MCF 10A (cell line): Measurements from ENCODE around the gene PDGFD. TPM values are rescaled to one million over a fixed set of nuclear protein-coding genes. Genes with fewer than 3 reads are reported as not detected.

Source experiments
- BruUV-seq: library from RNA; stranded (reverse); fragments of 400-500 nt; replicated peaks from 2 replicates; lab custom pipeline; 2021; lab: Mats Ljungman, UMichigan
- CTCF ChIA-PET: fragments of 300-600 bp; sonication (Branson Sonifier 250); formaldehyde crosslinking; extraction: SDS; loops from one replicate; lab custom pipeline; 2021; ENCODE audit warnings: antibody characterized with exemption, inconsistent platforms; lab: Yijun Ruan, JAX
- POLR2A ChIA-PET: fragments of 300-600, 350-650 bp; sonication (Branson Sonifier 250); formaldehyde crosslinking; extraction: SDS; loops from one replicate; lab custom pipeline; 2020; ENCODE audit warnings: antibody characterized with exemption, inconsistent platforms; lab: Yijun Ruan, JAX
- DNase-seq: peaks from one replicate; pipeline ENCODE4 v3.0.0-alpha.2; 2018; ENCODE audit not compliant: unreplicated experiment
- H3K27ac Mint-ChIP-seq: one replicate; pipeline ENCODE4 v1.8.0; 2022; ENCODE audit warnings: mild to moderate bottlenecking, low read depth, mixed read lengths; ENCODE audit not compliant: unreplicated experiment
- H3K27me3 Mint-ChIP-seq: one replicate; pipeline ENCODE4 v1.8.0; 2022; ENCODE audit warnings: mixed read lengths; ENCODE audit not compliant: insufficient read depth, unreplicated experiment
- H3K36me3 Mint-ChIP-seq: one replicate; pipeline ENCODE4 v1.8.0; 2022; ENCODE audit warnings: mild to moderate bottlenecking, moderate library complexity, mixed read lengths; ENCODE audit not compliant: insufficient read depth, unreplicated experiment
- H3K4me1 Mint-ChIP-seq: one replicate; pipeline ENCODE4 v1.8.0; 2022; ENCODE audit warnings: mixed read lengths; ENCODE audit not compliant: insufficient read depth, unreplicated experiment
- H3K4me3 Mint-ChIP-seq: one replicate; pipeline ENCODE4 v1.8.0; 2022; ENCODE audit warnings: mild to moderate bottlenecking, moderate library complexity, mixed read lengths; ENCODE audit not compliant: unreplicated experiment
- H3K9me3 Mint-ChIP-seq: one replicate; pipeline ENCODE4 v1.8.0; 2022; ENCODE audit warnings: mixed read lengths; ENCODE audit not compliant: unreplicated experiment
- CTCF ChIP-seq: fragments of 200-600 bp; IDR thresholded peaks from one replicate; pipeline ENCODE4 v1.8.0; 2022; ENCODE audit warnings: antibody characterized with exemption, mild to moderate bottlenecking; ENCODE audit not compliant: unreplicated experiment
- intact Hi-C: fragments of 100-400 bp; cut with micrococcal nuclease; formaldehyde crosslinking; loops from 2 replicates; pipeline ENCODE4 v1.14.1; 2022
- total RNA-seq: library from RNA; stranded (reverse); gene quantifications from 2 replicates; pipeline ENCODE4 v1.2.3, GENCODE V29; 2022

Gene PDGFD
- total RNA-seq, 1 experiment from 2014 or later, result 0.61 TPM

GRCh38 chr11:103910721-103911120 is 253.2 kb downstream of the PDGFD start:
- intact Hi-C loops, result no loop called here
- no peak for DNase-seq
- no peak overlapping the region for H3K4me3 Mint-ChIP-seq
- H3K27me3 Mint-ChIP-seq, result no peaks in the 10 kb centered on the region
- H3K36me3 Mint-ChIP-seq, result no peaks in the 10 kb centered on the region
- H3K4me1 Mint-ChIP-seq, result no peaks in the 10 kb centered on the region
- H3K9me3 Mint-ChIP-seq, result peaks cover 27% of the 10 kb centered on the region
- ChIA-PET CTCF (interaction anchor here (0.6 to 1.4 kb wide), 2 partner anchors 200 to 229 kb away, joined by 3 to 4 read pairs; no protein-coding TSS in a partner anchor), POLR2A (no interaction called here)
- TF ChIP-seq CTCF, result no peak
- BruUV-seq, result no TSS peak
- no peak overlapping the region for H3K27ac Mint-ChIP-seq

- no peak for TF ChIP-seq CTCF
- Mint-ChIP-seq H3K36me3 (no peaks in the 10 kb centered on the region), H3K4me1 (no peaks in the 10 kb centered on the region), H3K4me3 (no peak overlapping the region), H3K9me3 (peaks cover 14% of the 10 kb centered on the region), H3K27me3 (no peaks in the 10 kb centered on the region), H3K27ac (no peak overlapping the region)
- intact Hi-C loops, result no loop called here
- ChIA-PET POLR2A (interaction anchor here (0.7 kb wide), 1 partner anchor 11 kb away, joined by 3 read pairs; no protein-coding TSS in a partner anchor), CTCF (interaction anchor here (0.6 to 1.6 kb wide), 3 partner anchors 19 to 340 kb away, joined by 3 to 8 read pairs (median 3); no protein-coding TSS in a partner anchor)
- peak; percentile 9 for DNase-seq
- BruUV-seq, result no TSS peak
Observed at GRCh38 chr11:103907548-103908455, 256.1 kb downstream of the PDGFD start.

- ChIA-PET POLR2A (interaction anchor here (0.6 to 0.7 kb wide), 2 partner anchors 11 to 451 kb away, joined by 3 read pairs; no protein-coding TSS in a partner anchor), CTCF (interaction anchor here (0.6 to 1.6 kb wide), 2 partner anchors 224 to 339 kb away, joined by 3 to 8 read pairs; no protein-coding TSS in a partner anchor)
- DNase-seq, result no peak
- peaks cover 7% of the 10 kb centered on the region for H3K9me3 Mint-ChIP-seq
- no peak overlapping the region for H3K4me3 Mint-ChIP-seq
- no peak overlapping the region for H3K27ac Mint-ChIP-seq
- intact Hi-C loops, result no loop called here
- no peaks in the 10 kb centered on the region for H3K4me1 Mint-ChIP-seq
- BruUV-seq, result no TSS peak
- no peaks in the 10 kb centered on the region for H3K36me3 Mint-ChIP-seq
- no peak for TF ChIP-seq CTCF
- no peaks in the 10 kb centered on the region for H3K27me3 Mint-ChIP-seq
Observed at GRCh38 chr11:103907136-103907535, 256.8 kb downstream of the PDGFD start.

- Mint-ChIP-seq H3K4me1 (no peaks in the 10 kb centered on the region), H3K4me3 (no peak overlapping the region), H3K36me3 (no peaks in the 10 kb centered on the region), H3K27me3 (no peaks in the 10 kb centered on the region), H3K9me3 (peaks cover under 1% of the 10 kb centered on the region), H3K27ac (no peak overlapping the region)
- BruUV-seq, result no TSS peak
- DNase-seq, result no peak
- intact Hi-C loops, result no loop called here
- POLR2A ChIA-PET, result no interaction called here
- TF ChIP-seq CTCF, result no peak
- CTCF ChIA-PET, result interaction anchor here (1.4 to 1.6 kb wide), 2 partner anchors 11 to 224 kb away, joined by 6 to 8 read pairs; no protein-coding TSS in a partner anchor
Observed at GRCh38 chr11:103906291-103906867, 257.6 kb downstream of the PDGFD start.
